IPS DF 6.9 (cell line): ENCODE results near the gene MOBP.

Experiments used
- DNase-seq: peaks from one replicate; pipeline ENCODE4 v3.0.0-alpha.2; 2013; ENCODE audit warnings: low read depth, low spot score
- H3K27ac ChIP-seq: one replicate; pipeline ENCODE4 v1.5.1; 2013; ENCODE audit warnings: low read length, control low read depth
- H3K27me3 ChIP-seq: 2 replicates; pipeline ENCODE4 v1.6.1; 2013; ENCODE audit warnings: mild to moderate bottlenecking, low read length; ENCODE audit not compliant: control insufficient read depth, insufficient read depth
- H3K36me3 ChIP-seq: 2 replicates; pipeline ENCODE4 v1.6.1; 2013; ENCODE audit warnings: low read length; ENCODE audit not compliant: control insufficient read depth, insufficient read depth
- H3K4me1 ChIP-seq: 2 replicates; pipeline ENCODE4 v1.6.1; 2013; ENCODE audit warnings: low read length; ENCODE audit not compliant: control insufficient read depth, insufficient read depth
- H3K4me3 ChIP-seq: 2 replicates; pipeline ENCODE4 v1.5.1; 2013; ENCODE audit warnings: mild to moderate bottlenecking, low read length
- H3K9me3 ChIP-seq: 2 replicates; pipeline ENCODE4 v1.6.1; 2013; ENCODE audit warnings: low read length, inconsistent platforms; ENCODE audit not compliant: control insufficient read depth, insufficient read depth
- WGBS: extraction: QIAGEN DNeasy Blood & Tissue Kit; methylation state at CpG from one replicate; pipeline ENCODE4 v1.1.7; 2013; ENCODE audit warnings: mixed read lengths, missing lambda C conversion rate; ENCODE audit not compliant: insufficient read length, insufficient coverage; 5-methylcytosine and 5-hydroxymethylcytosine counted together

The MOBP gene

DNA sequence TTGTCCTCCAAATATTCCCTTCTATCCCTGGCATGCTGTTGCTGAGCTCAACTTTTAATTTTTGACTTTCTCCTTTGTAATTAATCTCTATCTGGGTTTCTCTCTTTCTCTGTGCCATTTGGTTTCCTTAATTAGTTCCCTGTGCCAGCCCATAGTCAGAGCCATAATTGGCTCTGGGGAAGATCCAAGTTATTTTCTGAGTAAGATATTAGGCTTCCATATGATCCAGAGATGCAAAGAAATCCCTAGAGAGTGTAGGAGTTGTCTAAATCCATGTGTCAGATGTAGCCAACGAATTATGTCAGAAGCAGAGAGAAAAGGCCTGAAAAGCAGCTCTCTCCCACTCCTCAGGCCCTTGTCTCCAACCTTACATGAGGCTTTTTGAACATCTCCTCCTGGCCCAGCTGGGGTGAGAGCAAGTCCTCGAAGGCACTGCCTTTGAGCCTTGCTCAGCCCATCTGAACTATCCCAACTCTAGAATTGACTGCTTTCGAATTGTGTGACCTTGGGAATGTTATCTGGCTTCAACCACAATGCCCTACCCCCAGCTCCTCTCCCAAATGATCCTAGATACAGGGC is 46.4 kb downstream of the MOBP start:
- DNase-seq, result no peak
- Histone ChIP-seq H3K9me3 (no peaks in the 10 kb centered on the region), H3K4me3 (no peak overlapping the region), H3K36me3 (no peaks in the 10 kb centered on the region; the same call in 1 of the 2 replicates), H3K4me1 (peaks cover 3% of the 10 kb centered on the region), H3K27me3 (no peaks in the 10 kb centered on the region), H3K27ac (no peak overlapping the region)
- WGBS, result no CpG with 5 or more reads among the region's 3 CpGs

DNA sequence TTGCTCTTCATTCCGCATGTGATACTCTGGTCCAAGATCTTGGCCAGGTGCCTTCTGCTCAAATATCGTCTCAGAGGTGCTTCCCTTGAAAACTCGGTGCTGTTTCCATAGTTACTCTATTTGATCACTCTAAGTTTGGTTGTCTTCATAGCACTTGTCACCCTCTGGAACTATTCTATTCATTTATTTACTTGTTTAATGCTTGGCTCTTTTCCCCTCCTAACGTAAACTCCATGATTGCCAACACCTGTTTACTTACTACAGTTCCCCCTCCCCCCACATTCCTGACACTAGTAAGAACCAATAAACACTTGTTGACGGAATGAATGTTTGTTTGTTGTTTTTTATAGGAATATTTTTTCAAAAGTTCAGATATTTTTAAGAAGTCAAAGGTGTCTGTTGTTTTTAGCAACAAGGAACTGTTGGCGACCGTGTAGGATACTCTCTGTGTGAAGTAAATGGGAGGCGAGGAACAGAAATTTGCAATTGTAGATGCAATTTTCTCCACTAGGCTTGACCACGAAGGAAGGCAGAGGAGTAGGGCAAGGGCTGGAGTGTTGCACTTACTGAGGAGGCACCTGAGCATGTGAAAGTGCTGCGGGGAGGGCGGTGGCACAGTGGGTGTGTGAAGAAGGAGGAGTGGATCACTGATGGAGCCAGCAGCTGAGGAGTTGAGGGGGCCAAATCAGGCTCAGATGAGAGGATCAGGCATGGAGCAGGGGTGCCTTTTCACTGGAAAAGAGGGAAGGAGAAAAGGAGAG is 48.4 kb downstream of the MOBP start:
- Histone ChIP-seq H3K4me3 (no peak overlapping the region), H3K27ac (no peak overlapping the region), H3K9me3 (no peaks in the 10 kb centered on the region), H3K4me1 (peaks cover 3% of the 10 kb centered on the region), H3K27me3 (no peaks in the 10 kb centered on the region), H3K36me3 (no peaks in the 10 kb centered on the region; the same call in 1 of the 2 replicates)
- no peak for DNase-seq
- WGBS, result 100% methylated on average over 1 of the region's 11 CpGs

- H3K36me3 ChIP-seq, result no peaks in the 10 kb centered on the region; the same call in 1 of the 2 replicates
- H3K9me3 ChIP-seq, result no peaks in the 10 kb centered on the region
- H3K4me1 ChIP-seq, result peaks cover 3% of the 10 kb centered on the region
- H3K27me3 ChIP-seq, result no peaks in the 10 kb centered on the region
- WGBS, result no CpG with 5 or more reads among the region's 2 CpGs
- H3K27ac ChIP-seq, result no peak overlapping the region
- no peak for DNase-seq
- H3K4me3 ChIP-seq, result no peak overlapping the region
These were observed 51.6 kb downstream of the MOBP start for GRCh38 chr3:39519103-39519502.

- Histone ChIP-seq H3K4me1 (peaks cover 3% of the 10 kb centered on the region), H3K36me3 (no peaks in the 10 kb centered on the region; the same call in 1 of the 2 replicates), H3K27me3 (no peaks in the 10 kb centered on the region), H3K9me3 (no peaks in the 10 kb centered on the region), H3K4me3 (no peak overlapping the region), H3K27ac (no peak overlapping the region)
- DNase-seq, result no peak
- no CpG with 5 or more reads among the region's 3 CpGs for WGBS
These were observed 52.2 kb downstream of the MOBP start for GRCh38 chr3:39519554-39520288.

DNA sequence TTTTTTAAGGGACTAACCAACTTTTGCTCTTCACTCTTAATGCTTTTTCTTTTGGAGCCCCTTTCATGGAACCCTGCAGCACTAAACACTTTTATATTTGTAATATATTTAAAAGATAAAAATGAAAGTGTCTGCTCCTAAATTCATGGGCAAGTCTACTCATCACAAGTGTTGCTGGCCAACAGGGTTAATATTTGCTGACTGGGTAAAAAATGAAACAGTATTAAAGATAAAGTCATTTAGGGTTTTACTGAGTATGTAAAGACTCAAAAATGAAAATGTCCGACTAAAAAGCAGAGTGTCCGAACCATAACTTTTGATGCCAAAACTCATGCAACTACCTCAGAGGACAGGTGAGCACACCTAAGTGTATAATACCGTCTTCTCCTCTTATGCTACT is 54.0 kb downstream of the MOBP start:
- no peaks in the 10 kb centered on the region for H3K4me1 ChIP-seq
- H3K9me3 ChIP-seq, result no peaks in the 10 kb centered on the region
- no peaks in the 10 kb centered on the region for H3K27me3 ChIP-seq
- H3K4me3 ChIP-seq, result no peak overlapping the region
- H3K36me3 ChIP-seq, result no peaks in the 10 kb centered on the region
- no peak for DNase-seq
- H3K27ac ChIP-seq, result no peak overlapping the region
- WGBS, result no CpG with 5 or more reads among the region's 3 CpGs

GRCh38 chr3:39524107-39524506 is 56.6 kb downstream of the MOBP start:
- no CpG with 5 or more reads among the region's 1 CpG for WGBS
- H3K27me3 ChIP-seq, result no peaks in the 10 kb centered on the region

DNA sequence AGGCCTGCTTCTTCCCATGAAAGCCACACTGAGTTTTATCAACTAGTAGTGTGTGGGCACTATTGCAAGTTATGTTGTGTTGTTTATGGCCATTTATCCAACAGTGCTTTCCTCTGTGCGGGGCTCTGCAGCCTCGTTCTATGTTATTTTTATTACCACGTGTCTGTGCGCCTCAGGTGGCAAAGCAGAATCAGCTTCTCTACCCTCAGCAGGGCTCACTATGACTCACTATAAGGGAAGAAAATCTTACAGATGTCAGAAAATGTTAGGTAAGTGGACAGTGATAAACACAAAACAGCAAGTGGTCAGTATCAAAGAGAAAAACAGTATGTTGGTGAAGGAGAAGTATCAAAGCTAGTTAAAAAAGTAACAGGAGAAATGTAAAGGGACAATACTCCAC is 61.4 kb downstream of the MOBP start:
- H3K27me3 ChIP-seq, result no peaks in the 10 kb centered on the region
- no CpG with 5 or more reads among the region's 4 CpGs for WGBS

More at GRCh38 chr3:39524107-39524506, 56.6 kb downstream of the MOBP start:
- no peaks in the 10 kb centered on the region for H3K36me3 ChIP-seq
- no peak overlapping the region for H3K4me3 ChIP-seq
- no peaks in the 10 kb centered on the region for H3K9me3 ChIP-seq
- no peak for DNase-seq
- H3K4me1 ChIP-seq, result no peaks in the 10 kb centered on the region
- H3K27ac ChIP-seq, result no peak overlapping the region

DNA sequence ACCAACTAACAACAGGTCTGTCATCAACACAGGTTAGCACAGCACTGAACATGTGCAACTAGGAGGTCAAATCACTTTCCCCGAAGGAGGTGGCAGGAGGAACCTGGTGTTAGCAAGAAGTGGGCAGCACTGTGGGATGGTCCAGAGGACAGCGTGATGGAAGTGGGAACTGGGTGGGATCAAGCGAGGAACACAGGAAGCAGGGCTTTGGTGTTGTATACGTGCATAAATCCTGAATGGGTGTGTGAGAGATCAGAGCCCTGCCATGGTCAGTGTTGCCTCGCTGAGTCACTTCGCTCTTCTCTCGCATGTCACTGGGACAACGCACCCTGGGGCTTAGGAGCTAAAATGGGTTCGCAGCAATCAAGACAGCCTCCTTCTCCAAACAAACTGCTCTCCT is 62.1 kb downstream of the MOBP start:
- Histone ChIP-seq H3K4me1 (no peaks in the 10 kb centered on the region), H3K9me3 (no peaks in the 10 kb centered on the region), H3K36me3 (no peaks in the 10 kb centered on the region), H3K27me3 (no peaks in the 10 kb centered on the region), H3K27ac (no peak overlapping the region), H3K4me3 (no peak overlapping the region)
- DNase-seq, result no peak
- no CpG with 5 or more reads among the region's 9 CpGs for WGBS

More for the DNA sequence above, 61.4 kb downstream of the MOBP start:
- Histone ChIP-seq H3K4me3 (no peak overlapping the region), H3K9me3 (no peaks in the 10 kb centered on the region), H3K36me3 (no peaks in the 10 kb centered on the region), H3K27ac (no peak overlapping the region), H3K4me1 (no peaks in the 10 kb centered on the region)
- no peak for DNase-seq

DNA sequence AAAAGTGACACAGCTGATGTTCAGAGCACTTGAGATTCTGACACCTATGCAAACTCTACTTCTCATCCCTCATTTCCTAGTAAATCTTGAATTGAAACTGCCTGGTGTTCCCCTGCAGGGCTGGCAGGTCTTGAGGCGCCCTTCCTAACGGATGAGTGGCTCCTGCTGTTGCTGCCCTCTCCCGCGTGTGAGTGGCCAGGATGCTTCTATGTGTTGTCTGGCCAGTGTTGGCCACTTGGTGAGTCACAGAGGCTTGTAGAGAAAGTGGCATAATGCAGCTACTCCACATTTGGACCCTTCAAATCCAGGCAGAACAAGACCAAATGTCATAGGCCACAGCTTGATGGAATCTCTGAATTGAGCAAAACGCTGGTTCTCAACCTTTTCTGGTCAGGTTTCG is 63.6 kb downstream of the MOBP start:
- Histone ChIP-seq H3K4me1 (no peaks in the 10 kb centered on the region), H3K9me3 (no peaks in the 10 kb centered on the region), H3K27me3 (no peaks in the 10 kb centered on the region), H3K27ac (no peak overlapping the region), H3K36me3 (no peaks in the 10 kb centered on the region), H3K4me3 (no peak overlapping the region)
- no peak for DNase-seq
- WGBS, result no CpG with 5 or more reads among the region's 6 CpGs

GRCh38 chr3:39531665-39532064 is 64.2 kb downstream of the MOBP start:
- no peaks in the 10 kb centered on the region for H3K36me3 ChIP-seq
- no peaks in the 10 kb centered on the region for H3K4me1 ChIP-seq
- H3K9me3 ChIP-seq, result no peaks in the 10 kb centered on the region
- WGBS, result no CpG with 5 or more reads among the region's 3 CpGs
- H3K4me3 ChIP-seq, result no peak overlapping the region
- H3K27ac ChIP-seq, result no peak overlapping the region
- no peak for DNase-seq
- no peaks in the 10 kb centered on the region for H3K27me3 ChIP-seq
